ENCODE results near the gene MPC1. TPM values are rescaled to one million over a fixed set of nuclear protein-coding genes. Genes with fewer than 3 reads are reported as not detected.

Gene MPC1
- polyA plus RNA-seq, 1 experiment = 20.0 TPM

DNA sequence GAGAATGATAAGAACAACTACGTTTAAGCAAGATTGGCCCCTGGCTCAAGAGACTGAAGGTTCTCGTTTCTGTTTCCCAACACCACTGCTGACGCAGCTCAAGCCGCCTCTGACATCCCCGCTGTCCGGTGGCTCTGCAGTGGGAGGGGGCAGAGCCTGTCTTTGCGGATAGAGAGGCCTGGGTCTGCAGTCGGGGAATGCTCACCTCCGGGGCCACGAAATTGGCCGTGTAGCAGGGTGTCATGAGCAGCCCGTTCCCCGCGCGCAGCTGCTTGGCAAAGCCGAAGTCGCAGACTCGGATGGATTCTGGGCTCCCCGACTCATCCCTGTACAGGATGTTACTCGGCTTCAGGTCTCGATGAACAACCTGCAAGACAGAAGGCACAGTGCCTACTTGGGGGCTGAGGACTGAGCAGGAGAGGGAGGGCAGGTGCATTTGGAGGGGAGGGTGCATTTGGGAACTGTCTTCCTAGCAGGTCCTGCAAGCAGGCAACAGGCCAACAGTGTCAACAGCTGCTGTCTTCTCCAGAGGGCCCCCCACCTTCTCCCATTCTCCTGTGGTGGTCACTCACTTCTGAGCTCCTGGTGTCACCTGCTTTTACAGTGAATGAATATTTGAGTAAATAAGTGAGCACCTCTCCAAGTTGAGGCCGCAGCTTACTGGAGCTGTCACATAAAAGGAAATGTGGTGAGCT, 40.5 kb upstream of the MPC1 start:
- Histone ChIP-seq H3K27me3 (ENCODE audit: control insufficient read depth, insufficient read depth, low read length) (no peaks in the 10 kb centered on the region), H3K9me3 (ENCODE audit: control insufficient read depth, insufficient read depth, low read length) (no peaks in the 10 kb centered on the region), H3K27ac (ENCODE audit: low read depth, low read length) (no peak overlapping the region), H3K4me3 (ENCODE audit: low read depth, low read length) (no peak overlapping the region)
- no peak for DNase-seq (ENCODE audit: low read depth, low spot score)
- ChIA-PET POLR2A (interaction anchor here (0.6 kb wide), 1 partner anchor 103 kb away, joined by 4 read pairs; no protein-coding TSS in a partner anchor), CTCF (no interaction called here)
- TF ChIP-seq, protein P1, sequence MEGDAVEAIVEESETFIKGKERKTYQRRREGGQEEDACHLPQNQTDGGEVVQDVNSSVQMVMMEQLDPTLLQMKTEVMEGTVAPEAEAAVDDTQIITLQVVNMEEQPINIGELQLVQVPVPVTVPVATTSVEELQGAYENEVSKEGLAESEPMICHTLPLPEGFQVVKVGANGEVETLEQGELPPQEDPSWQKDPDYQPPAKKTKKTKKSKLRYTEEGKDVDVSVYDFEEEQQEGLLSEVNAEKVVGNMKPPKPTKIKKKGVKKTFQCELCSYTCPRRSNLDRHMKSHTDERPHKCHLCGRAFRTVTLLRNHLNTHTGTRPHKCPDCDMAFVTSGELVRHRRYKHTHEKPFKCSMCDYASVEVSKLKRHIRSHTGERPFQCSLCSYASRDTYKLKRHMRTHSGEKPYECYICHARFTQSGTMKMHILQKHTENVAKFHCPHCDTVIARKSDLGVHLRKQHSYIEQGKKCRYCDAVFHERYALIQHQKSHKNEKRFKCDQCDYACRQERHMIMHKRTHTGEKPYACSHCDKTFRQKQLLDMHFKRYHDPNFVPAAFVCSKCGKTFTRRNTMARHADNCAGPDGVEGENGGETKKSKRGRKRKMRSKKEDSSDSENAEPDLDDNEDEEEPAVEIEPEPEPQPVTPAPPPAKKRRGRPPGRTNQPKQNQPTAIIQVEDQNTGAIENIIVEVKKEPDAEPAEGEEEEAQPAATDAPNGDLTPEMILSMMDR (IDR thresholded peaks at IDR 0.05; ENCODE audit: low read depth, low read length) = no peak

DNA sequence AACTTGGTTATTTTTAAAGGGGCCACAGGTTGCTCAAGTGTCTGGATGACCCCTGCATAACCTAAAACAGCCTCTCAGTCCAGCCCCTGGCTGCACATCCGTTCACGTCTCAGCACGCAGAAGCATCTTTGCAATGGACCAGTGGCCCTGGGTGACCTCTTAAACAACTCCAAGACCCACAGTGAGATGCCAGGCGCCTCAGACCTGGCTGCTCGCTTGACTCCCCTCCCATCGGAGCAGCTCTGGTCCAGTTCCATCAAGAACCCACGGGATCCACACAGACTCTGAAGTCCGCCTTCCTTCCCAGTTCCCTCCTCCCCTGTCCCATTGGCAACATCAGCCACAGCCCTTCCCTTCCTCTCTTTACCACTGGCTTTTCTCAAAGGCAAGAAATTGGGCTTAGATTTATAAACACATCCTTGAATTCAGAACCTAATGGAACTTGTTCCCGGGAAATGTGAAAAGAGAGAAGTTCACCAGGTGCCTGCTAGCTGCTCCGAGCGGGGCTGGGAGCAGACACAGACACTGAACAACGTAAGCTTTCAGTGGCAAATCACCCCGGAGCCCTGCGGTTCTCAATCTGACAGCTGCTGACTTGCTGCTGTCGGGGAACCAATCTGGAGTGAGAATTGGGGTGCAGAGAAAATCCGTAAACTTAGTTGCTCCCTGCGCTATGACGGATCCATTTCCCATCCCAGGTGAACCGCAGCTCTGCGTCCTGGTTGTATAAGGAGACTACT, 39.6 kb upstream of the MPC1 start:
- TF ChIP-seq, protein P1 (IDR thresholded peaks at IDR 0.05; ENCODE audit: low read depth, low read length) = no peak
- no peak for DNase-seq (ENCODE audit: low read depth, low spot score)
- Histone ChIP-seq H3K4me3 (ENCODE audit: low read depth, low read length) (no peak overlapping the region), H3K27ac (ENCODE audit: low read depth, low read length) (no peak overlapping the region), H3K27me3 (ENCODE audit: control insufficient read depth, insufficient read depth, low read length) (no peaks in the 10 kb centered on the region), H3K9me3 (ENCODE audit: control insufficient read depth, insufficient read depth, low read length) (no peaks in the 10 kb centered on the region)
- ChIA-PET POLR2A (no interaction called here), CTCF (no interaction called here)

GRCh38 chr6:166420351-166420750, 37.6 kb upstream of the MPC1 start:
- POLR2A ChIA-PET = no interaction called here
- DNase-seq (ENCODE audit: low read depth, low spot score) = no peak
- Histone ChIP-seq H3K27me3 (ENCODE audit: control insufficient read depth, insufficient read depth, low read length) (no peaks in the 10 kb centered on the region), H3K9me3 (ENCODE audit: control insufficient read depth, insufficient read depth, low read length) (no peaks in the 10 kb centered on the region), H3K27ac (ENCODE audit: low read depth, low read length) (no peak overlapping the region), H3K4me3 (ENCODE audit: low read depth, low read length) (no peak overlapping the region)
- TF ChIP-seq, protein P1 (IDR thresholded peaks at IDR 0.05; ENCODE audit: low read depth, low read length) = no peak
- CTCF ChIA-PET = no interaction called here

DNA sequence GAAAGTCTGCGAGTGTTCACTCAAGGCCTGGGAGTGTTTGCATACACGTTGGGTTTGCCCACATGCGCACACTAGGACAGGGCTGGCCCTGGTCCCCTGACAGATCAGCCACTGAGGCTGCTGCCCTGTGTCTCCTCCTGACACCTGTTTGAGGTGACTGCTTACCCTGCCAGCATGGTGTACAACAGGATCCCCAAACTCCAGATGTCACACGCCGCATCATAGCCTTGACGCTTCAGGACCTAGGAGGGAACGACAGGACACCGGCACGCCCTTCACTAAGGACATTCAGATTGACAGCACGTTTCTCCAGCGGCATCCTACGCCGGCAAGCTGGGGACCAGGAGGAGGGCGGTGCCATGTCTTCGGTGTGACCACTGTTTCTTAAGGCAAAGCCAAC, 37.0 kb upstream of the MPC1 start:
- TF ChIP-seq, protein P1 (IDR thresholded peaks at IDR 0.05; ENCODE audit: low read depth, low read length) = no peak
- ChIA-PET POLR2A (no interaction called here), CTCF (no interaction called here)
- H3K4me3 ChIP-seq (ENCODE audit: low read depth, low read length) = no peak overlapping the region
- no peaks in the 10 kb centered on the region for H3K9me3 ChIP-seq (ENCODE audit: control insufficient read depth, insufficient read depth, low read length)
- DNase-seq (ENCODE audit: low read depth, low spot score) = no peak
- H3K27me3 ChIP-seq (ENCODE audit: control insufficient read depth, insufficient read depth, low read length) = no peaks in the 10 kb centered on the region
- no peak overlapping the region for H3K27ac ChIP-seq (ENCODE audit: low read depth, low read length)

GRCh38 chr6:166419286-166419685, 36.5 kb upstream of the MPC1 start:
- CTCF ChIA-PET = no interaction called here
- Histone ChIP-seq H3K27me3 (ENCODE audit: control insufficient read depth, insufficient read depth, low read length) (no peaks in the 10 kb centered on the region), H3K4me3 (ENCODE audit: low read depth, low read length) (no peak overlapping the region), H3K9me3 (ENCODE audit: control insufficient read depth, insufficient read depth, low read length) (no peaks in the 10 kb centered on the region), H3K27ac (ENCODE audit: low read depth, low read length) (no peak overlapping the region)
- TF ChIP-seq, protein P1 (IDR thresholded peaks at IDR 0.05; ENCODE audit: low read depth, low read length) = no peak
- POLR2A ChIA-PET = no interaction called here
- DNase-seq (ENCODE audit: low read depth, low spot score) = no peak

Measured in AG04450 (cell line).